T-helper 2 cell treated with Interferon-gamma antibody and Interleukin-4, amounts not matched to agents 5 μg/mL and 100 μg/mL, for 36 hours (primary cell): ENCODE data around the gene CDC25C.

Source experiments
- DNase-seq: peaks from one replicate; pipeline ENCODE4 v3.0.0; 2021; ENCODE audit warnings: low spot score
- H3K27ac Mint-ChIP-seq: one replicate; pipeline ENCODE4 v1.8.0; 2021; ENCODE audit warnings: mild to moderate bottlenecking, mixed read lengths
- H3K27me3 Mint-ChIP-seq: one replicate; pipeline ENCODE4 v1.8.0; 2021; ENCODE audit warnings: low read depth, mixed read lengths
- H3K36me3 Mint-ChIP-seq: one replicate; pipeline ENCODE4 v1.8.0; 2021; ENCODE audit warnings: low read depth, mixed read lengths
- H3K4me1 Mint-ChIP-seq: one replicate; pipeline ENCODE4 v1.8.0; 2021; ENCODE audit warnings: low read depth, mixed read lengths
- H3K4me3 Mint-ChIP-seq: one replicate; pipeline ENCODE4 v1.8.0; 2022; ENCODE audit warnings: mild to moderate bottlenecking, moderate library complexity, mixed read lengths
- H3K9me3 Mint-ChIP-seq: one replicate; pipeline ENCODE4 v1.8.0; 2021; ENCODE audit warnings: mixed read lengths

The CDC25C gene

DNA sequence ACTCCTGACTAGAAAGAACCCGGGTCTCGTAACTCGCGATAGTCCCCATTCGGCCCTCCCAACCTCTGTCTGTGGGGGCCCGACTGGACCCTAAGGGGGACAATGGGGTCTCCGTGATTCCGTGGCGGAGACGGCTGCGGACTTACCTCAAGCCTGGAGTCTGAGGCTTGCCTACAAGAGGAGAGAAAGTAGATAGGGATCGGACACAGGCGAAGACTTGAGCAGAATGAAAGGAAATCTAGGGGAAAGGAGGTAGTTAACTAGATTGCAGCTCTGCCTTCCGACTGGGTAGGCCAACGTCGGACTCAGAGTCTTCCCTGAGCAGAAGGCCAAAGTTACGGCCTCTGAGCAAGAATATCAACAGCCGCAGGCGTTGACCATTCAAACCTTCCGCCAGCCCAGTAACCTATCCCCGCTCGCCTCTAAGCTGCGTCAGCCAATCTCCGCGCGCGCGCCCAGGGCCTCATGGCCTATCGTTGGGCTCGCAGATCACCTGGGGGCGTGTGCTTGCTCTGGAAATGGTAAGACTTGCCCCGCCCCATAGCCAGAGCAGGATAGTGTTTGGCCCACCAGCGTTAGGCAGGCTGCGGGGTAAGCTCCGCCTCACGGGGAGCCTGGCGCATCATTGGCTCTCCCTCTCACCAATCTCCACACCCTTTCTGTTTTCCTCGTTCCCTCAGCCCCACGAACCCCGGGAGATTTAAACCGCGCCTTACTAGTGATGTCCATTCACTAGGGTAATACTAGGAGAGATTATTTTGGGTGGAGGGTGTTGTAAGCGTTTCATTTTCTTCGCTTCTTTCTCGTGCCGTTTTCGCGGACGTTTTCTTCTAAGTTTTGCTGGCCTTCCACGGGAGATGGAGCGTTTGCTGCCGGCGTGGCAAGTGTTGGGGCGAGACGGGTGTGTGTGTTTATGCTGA is at the start of gene CDC25C:
Gene CDC25C, minus strand, starts transcription at position 356 of the 920 bp plus-strand sequence. CDS start 624 bp downstream, outside the sequence.
- Mint-ChIP-seq H3K9me3 (no peaks in the 10 kb centered on the region), H3K27ac (peak within 1 kb of the TSS; percentile 89), H3K27me3 (no peaks in the 10 kb centered on the region), H3K4me1 (peaks cover 26% of the 10 kb centered on the region), H3K36me3 (peaks cover 4% of the 10 kb centered on the region), H3K4me3 (peak within 1 kb of the TSS; percentile 88)
- peak; percentile 98 for DNase-seq

DNA sequence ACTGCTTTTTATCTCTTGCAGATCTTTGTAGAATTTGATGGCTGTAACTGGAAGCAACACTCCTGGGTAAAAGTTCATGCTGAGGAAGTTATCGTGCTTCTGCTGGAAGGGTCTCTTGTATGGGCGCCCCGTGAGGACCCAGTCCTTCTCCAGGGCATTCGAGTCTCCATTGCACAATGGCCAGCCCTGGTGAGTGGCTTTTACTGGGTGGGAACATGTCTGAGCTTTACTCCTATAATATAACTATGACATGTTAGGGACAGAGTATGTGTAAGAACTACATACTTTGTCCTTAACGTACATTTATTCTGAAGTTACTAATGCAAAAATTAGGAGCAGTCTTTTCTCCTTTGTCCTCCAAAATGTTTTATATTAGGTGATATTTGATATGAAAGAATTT is 41.0 kb upstream of the CDC25C start:
- no peaks in the 10 kb centered on the region for H3K9me3 Mint-ChIP-seq
- no peaks in the 10 kb centered on the region for H3K27me3 Mint-ChIP-seq
- H3K36me3 Mint-ChIP-seq: peaks cover 13% of the 10 kb centered on the region
- no peak overlapping the region for H3K4me3 Mint-ChIP-seq
- no peak overlapping the region for H3K27ac Mint-ChIP-seq
- DNase-seq: no peak
- H3K4me1 Mint-ChIP-seq: peaks cover 4% of the 10 kb centered on the region

DNA sequence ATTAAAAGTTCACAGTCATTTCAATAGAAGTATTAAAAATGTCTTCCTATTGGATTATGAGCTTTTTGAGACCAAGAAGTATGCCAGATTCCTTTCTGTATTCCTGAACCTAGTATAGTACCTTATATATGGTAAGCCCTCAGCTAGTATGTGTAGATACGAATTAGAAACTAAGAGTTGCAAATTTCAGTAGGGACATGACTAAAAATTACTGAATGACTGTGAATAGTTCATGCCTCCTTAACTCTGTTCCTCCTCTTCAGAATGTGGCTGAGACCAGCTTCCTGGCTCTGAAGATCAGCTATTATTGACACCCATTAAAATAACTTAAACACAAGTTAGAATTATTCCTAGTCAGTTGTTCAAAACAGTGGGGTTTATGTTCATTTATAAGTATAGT is 40.6 kb upstream of the CDC25C start:
- Mint-ChIP-seq H3K9me3 (no peaks in the 10 kb centered on the region), H3K27ac (no peak overlapping the region), H3K4me3 (no peak overlapping the region), H3K36me3 (peaks cover 9% of the 10 kb centered on the region), H3K27me3 (no peaks in the 10 kb centered on the region), H3K4me1 (peaks cover 4% of the 10 kb centered on the region)
- DNase-seq: no peak

- no peak overlapping the region for H3K4me3 Mint-ChIP-seq
- peaks cover 4% of the 10 kb centered on the region for H3K4me1 Mint-ChIP-seq
- H3K36me3 Mint-ChIP-seq: peaks cover 6% of the 10 kb centered on the region
- H3K27ac Mint-ChIP-seq: no peak overlapping the region
- H3K9me3 Mint-ChIP-seq: no peaks in the 10 kb centered on the region
- H3K27me3 Mint-ChIP-seq: no peaks in the 10 kb centered on the region
- no peak for DNase-seq
Measured at GRCh38 chr5:138371454-138371853, 39.9 kb upstream of the CDC25C start.

DNA sequence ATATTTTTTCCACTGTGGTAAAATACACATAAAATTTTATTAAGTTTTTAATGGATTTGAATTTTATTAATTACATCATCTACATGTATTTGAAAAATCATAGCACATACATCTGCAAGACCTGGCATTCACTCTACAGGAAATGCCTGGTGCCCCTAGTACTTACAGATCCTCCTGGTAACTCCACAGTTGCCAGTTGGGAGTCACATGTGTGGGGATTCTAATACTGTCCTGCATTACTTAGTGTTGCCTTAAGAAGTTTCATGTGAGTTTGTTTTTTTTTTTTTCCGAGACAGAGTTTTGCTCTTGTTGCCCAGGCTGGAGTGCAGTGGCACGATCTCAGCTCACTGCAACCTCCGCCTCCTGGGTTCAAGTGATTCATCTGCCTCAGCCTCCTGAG is 38.9 kb upstream of the CDC25C start:
- Mint-ChIP-seq H3K36me3 (peaks cover 6% of the 10 kb centered on the region), H3K27me3 (no peaks in the 10 kb centered on the region), H3K9me3 (no peaks in the 10 kb centered on the region), H3K4me3 (no peak overlapping the region), H3K27ac (no peak overlapping the region), H3K4me1 (peaks cover 6% of the 10 kb centered on the region)
- DNase-seq: no peak

DNA sequence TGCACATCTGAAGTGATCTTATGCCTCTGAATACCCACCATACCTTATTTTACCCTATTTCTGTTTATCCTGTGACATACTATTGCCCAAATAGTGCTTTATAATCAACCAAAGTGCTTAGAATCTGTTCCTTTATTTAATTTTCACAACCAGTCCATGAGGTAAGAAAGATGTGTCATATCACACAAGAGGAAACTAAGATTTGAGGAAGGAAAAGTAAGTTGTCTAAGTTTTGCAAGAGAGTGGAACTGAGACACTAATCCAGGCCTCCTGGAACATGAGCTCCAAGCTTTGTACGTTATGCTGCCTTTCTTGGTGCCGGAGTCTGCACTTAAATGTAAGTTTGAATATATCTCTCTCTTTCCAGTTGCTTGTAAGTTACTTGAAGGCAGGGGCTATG is 38.1 kb upstream of the CDC25C start:
- peaks cover 6% of the 10 kb centered on the region for H3K4me1 Mint-ChIP-seq
- H3K36me3 Mint-ChIP-seq: peaks cover 6% of the 10 kb centered on the region
- no peaks in the 10 kb centered on the region for H3K27me3 Mint-ChIP-seq
- H3K9me3 Mint-ChIP-seq: no peaks in the 10 kb centered on the region
- H3K27ac Mint-ChIP-seq: no peak overlapping the region
- DNase-seq: no peak
- no peak overlapping the region for H3K4me3 Mint-ChIP-seq

DNA sequence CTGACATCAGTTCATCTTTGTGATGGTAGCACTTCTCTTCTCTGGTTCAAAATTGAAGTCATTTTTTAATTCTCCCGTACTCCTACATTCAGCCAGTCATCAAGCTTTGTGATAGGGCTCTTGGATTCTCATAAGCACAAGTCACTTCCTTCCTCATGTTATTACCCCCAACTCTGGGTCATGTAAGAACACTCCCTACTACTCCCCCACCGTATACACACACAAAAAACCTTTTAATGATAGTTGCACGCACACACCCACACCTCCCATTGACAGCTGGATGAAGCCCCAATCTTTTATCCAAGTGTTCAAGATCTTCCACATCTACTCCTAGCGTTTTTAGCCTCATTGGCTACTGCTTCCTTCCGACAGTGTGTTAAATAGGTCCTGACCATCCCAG is 37.7 kb upstream of the CDC25C start:
- no peak overlapping the region for H3K4me3 Mint-ChIP-seq
- H3K27me3 Mint-ChIP-seq: no peaks in the 10 kb centered on the region
- H3K9me3 Mint-ChIP-seq: no peaks in the 10 kb centered on the region
- peaks cover 6% of the 10 kb centered on the region for H3K4me1 Mint-ChIP-seq
- no peak for DNase-seq
- H3K27ac Mint-ChIP-seq: no peak overlapping the region
- peaks cover 6% of the 10 kb centered on the region for H3K36me3 Mint-ChIP-seq

- no peaks in the 10 kb centered on the region for H3K27me3 Mint-ChIP-seq
- no peak overlapping the region for H3K27ac Mint-ChIP-seq
- H3K4me3 Mint-ChIP-seq: no peak overlapping the region
- peaks cover 6% of the 10 kb centered on the region for H3K4me1 Mint-ChIP-seq
- DNase-seq: no peak
- no peaks in the 10 kb centered on the region for H3K9me3 Mint-ChIP-seq
- H3K36me3 Mint-ChIP-seq: peaks cover 2% of the 10 kb centered on the region
Measured at GRCh38 chr5:138366632-138367382, 35.2 kb upstream of the CDC25C start.

- H3K27me3 Mint-ChIP-seq: no peaks in the 10 kb centered on the region
- H3K9me3 Mint-ChIP-seq: no peaks in the 10 kb centered on the region
- H3K4me1 Mint-ChIP-seq: peaks cover 13% of the 10 kb centered on the region
- H3K4me3 Mint-ChIP-seq: no peak overlapping the region
- peaks cover 9% of the 10 kb centered on the region for H3K36me3 Mint-ChIP-seq
- DNase-seq: no peak
- no peak overlapping the region for H3K27ac Mint-ChIP-seq
Measured at GRCh38 chr5:138364576-138364975, 33.0 kb upstream of the CDC25C start.

- Mint-ChIP-seq H3K27me3 (no peaks in the 10 kb centered on the region), H3K36me3 (peaks cover 10% of the 10 kb centered on the region), H3K9me3 (no peaks in the 10 kb centered on the region), H3K4me1 (peaks cover 11% of the 10 kb centered on the region), H3K4me3 (no peak overlapping the region), H3K27ac (peak overlapping the region; percentile 62)
- DNase-seq: no peak
Measured at GRCh38 chr5:138360941-138361452, 29.4 kb upstream of the CDC25C start.

- H3K36me3 Mint-ChIP-seq: peaks cover 13% of the 10 kb centered on the region
Measured at GRCh38 chr5:138359621-138360020, 28.0 kb upstream of the CDC25C start.

DNA sequence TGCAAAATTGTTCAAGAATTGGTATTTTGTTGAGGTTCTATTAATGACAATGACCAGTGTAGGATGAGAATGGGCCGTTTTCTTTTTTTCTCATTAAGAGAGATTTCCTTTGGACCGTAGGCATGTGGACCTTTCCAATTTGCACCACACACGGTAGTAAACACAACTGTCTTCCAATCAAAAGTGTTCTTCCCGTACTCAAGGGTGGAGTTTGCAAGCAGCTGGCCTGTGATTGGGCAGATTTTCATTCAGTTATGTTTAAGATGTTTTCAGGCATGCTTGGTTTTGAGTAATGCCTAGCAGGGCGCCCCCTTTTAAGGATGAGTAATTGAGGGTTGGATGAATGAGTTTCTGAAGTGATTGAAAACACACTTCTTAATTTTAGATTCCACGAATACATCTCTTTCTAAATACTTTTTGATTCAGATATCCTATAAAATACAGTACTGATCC is 23.3 kb upstream of the CDC25C start:
- no peaks in the 10 kb centered on the region for H3K27me3 Mint-ChIP-seq
- peak overlapping the region; percentile 88 for H3K4me3 Mint-ChIP-seq
- H3K27ac Mint-ChIP-seq: no peak overlapping the region
- peaks cover 23% of the 10 kb centered on the region for H3K36me3 Mint-ChIP-seq
- peaks cover 7% of the 10 kb centered on the region for H3K9me3 Mint-ChIP-seq
- H3K4me1 Mint-ChIP-seq: peaks cover 31% of the 10 kb centered on the region
- DNase-seq: peak; percentile 69

More at GRCh38 chr5:138359621-138360020, 28.0 kb upstream of the CDC25C start:
- peaks cover 23% of the 10 kb centered on the region for H3K4me1 Mint-ChIP-seq
- no peaks in the 10 kb centered on the region for H3K9me3 Mint-ChIP-seq
- no peak for DNase-seq
- H3K27me3 Mint-ChIP-seq: no peaks in the 10 kb centered on the region
- no peak overlapping the region for H3K4me3 Mint-ChIP-seq
- H3K27ac Mint-ChIP-seq: no peak overlapping the region

DNA sequence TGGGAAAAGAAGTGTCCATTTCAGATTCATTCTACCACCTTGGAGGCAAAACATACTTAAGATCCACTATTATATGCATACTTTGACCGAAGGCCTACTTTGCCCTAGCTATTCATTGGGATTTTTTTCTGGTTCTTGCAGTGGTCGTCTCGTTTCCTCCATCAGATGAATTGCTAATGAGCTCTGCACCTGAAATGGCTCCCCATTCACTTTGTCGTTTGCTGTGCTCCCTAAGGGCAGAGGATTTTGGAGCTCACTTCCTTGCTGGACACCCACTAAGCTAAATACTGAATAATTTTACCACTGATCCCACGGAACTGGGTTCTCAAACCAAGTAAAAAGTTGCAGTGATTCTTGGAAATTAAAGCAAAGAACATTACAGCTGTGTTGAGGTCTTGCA is 22.8 kb upstream of the CDC25C start:
- Mint-ChIP-seq H3K4me1 (peaks cover 27% of the 10 kb centered on the region), H3K27ac (peak overlapping the region; percentile 96), H3K4me3 (peak overlapping the region; percentile 88)

GRCh38 chr5:138353560-138354080 is 22.0 kb upstream of the CDC25C start:
- peak overlapping the region; percentile 96 for H3K27ac Mint-ChIP-seq
- H3K4me3 Mint-ChIP-seq: peak overlapping the region; percentile 88
- DNase-seq: peak; percentile 36
- H3K36me3 Mint-ChIP-seq: peaks cover 19% of the 10 kb centered on the region
- H3K4me1 Mint-ChIP-seq: peaks cover 27% of the 10 kb centered on the region
- peaks cover 7% of the 10 kb centered on the region for H3K9me3 Mint-ChIP-seq
- no peaks in the 10 kb centered on the region for H3K27me3 Mint-ChIP-seq

More for the DNA sequence above, 22.8 kb upstream of the CDC25C start:
- DNase-seq: no peak
- Mint-ChIP-seq H3K27me3 (no peaks in the 10 kb centered on the region), H3K36me3 (peaks cover 19% of the 10 kb centered on the region), H3K9me3 (peaks cover 7% of the 10 kb centered on the region)
